Suprapubic skin (tissue), 4 donors: Measurements from ENCODE around the gene RSF1.

Experiments
- EP300 ChIP-seq: sonication (generic); formaldehyde crosslinking; IDR thresholded peaks from one replicate; pipeline ENCODE4 v1.6.1; 2017; ENCODE audit warnings: antibody characterized with exemption
- POLR2A ChIP-seq, 2 donors: fragments of 450-650 bp; IDR thresholded peaks; one replicate each; pipeline ENCODE4 v1.6.1; 2017; ENCODE audit warnings: antibody characterized with exemption in 2 of 2, mild to moderate bottlenecking in 2 of 2, moderate library complexity in 2 of 2
- POLR2AphosphoS5 ChIP-seq, 3 donors: sonication (generic); formaldehyde crosslinking; IDR thresholded peaks; one replicate each; pipeline ENCODE4 v1.6.1; 2017; ENCODE audit warnings: antibody characterized with exemption in 3 of 3
- TF ChIP-seq, protein P1 (sequence below), 2 donors: fragments of 200-600 bp in 1 of 2; fragments of 450-650 bp in 1 of 2; sonication (generic) in 1 of 2; IDR thresholded peaks; one replicate each; pipeline ENCODE4 v1.5.1; 2016 to 2019; ENCODE audit warnings: antibody characterized with exemption in 2 of 2, mild to moderate bottlenecking in 1 of 2, moderate library complexity in 1 of 2

DNA sequence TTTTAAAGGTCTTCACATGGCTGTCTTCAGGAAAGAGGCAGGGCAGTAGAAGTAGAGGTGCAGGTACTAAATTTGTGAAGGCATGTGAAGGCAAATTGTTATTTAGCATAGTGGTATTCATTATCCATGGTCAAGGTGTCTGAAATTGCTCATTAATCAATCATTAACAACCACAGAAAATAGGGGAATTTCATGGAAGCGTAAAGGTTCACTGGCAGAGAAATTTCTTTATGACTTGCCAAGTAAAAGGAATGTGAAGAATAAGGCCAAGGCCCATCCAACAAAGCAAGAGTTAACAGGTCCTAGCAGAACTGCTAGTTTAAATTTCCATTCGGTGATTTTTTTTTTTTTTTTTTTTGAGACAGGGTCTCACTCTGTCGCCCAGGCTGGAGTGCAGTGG, 59.0 kb downstream of the RSF1 start:
- TF ChIP-seq, protein P1, sequence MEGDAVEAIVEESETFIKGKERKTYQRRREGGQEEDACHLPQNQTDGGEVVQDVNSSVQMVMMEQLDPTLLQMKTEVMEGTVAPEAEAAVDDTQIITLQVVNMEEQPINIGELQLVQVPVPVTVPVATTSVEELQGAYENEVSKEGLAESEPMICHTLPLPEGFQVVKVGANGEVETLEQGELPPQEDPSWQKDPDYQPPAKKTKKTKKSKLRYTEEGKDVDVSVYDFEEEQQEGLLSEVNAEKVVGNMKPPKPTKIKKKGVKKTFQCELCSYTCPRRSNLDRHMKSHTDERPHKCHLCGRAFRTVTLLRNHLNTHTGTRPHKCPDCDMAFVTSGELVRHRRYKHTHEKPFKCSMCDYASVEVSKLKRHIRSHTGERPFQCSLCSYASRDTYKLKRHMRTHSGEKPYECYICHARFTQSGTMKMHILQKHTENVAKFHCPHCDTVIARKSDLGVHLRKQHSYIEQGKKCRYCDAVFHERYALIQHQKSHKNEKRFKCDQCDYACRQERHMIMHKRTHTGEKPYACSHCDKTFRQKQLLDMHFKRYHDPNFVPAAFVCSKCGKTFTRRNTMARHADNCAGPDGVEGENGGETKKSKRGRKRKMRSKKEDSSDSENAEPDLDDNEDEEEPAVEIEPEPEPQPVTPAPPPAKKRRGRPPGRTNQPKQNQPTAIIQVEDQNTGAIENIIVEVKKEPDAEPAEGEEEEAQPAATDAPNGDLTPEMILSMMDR (IDR thresholded peaks at IDR 0.05): no peak
- TF ChIP-seq POLR2A (IDR thresholded peaks at IDR 0.05): no peak
- TF ChIP-seq POLR2AphosphoS5 (IDR thresholded peaks at IDR 0.05): no peak
- no peak for TF ChIP-seq EP300
